Keratinocyte (primary cell): ENCODE measurements around the gene NET1. TPM values are rescaled to one million over a fixed set of nuclear protein-coding genes. Genes with fewer than 3 reads are reported as not detected.

Experiments
- DNase-seq: peaks from one replicate; pipeline ENCODE4 v3.0.0-alpha.2; 2011; ENCODE audit warnings: low read depth, missing footprints, low spot score
- FAIRE-seq: peaks from 2 replicates; lab custom pipeline; 2011; peaks lifted over from hg19 to GRCh38; lab: Jason Lieb, UNC
- H2AFZ ChIP-seq: 2 replicates; pipeline ENCODE4 v1.6.0; 2012; ENCODE audit warnings: low read length, control low read depth, inconsistent platforms; ENCODE audit not compliant: control insufficient read depth
- H3K27ac ChIP-seq: 2 replicates; pipeline ENCODE4 v1.5.1; 2011; ENCODE audit warnings: low read length; ENCODE audit not compliant: control insufficient read depth, insufficient read depth
- H3K27me3 ChIP-seq: 3 replicates; pipeline ENCODE4 v1.6.0; 2011; ENCODE audit warnings: low read length; ENCODE audit not compliant: control insufficient read depth, insufficient read depth; ENCODE audit errors: extremely low read depth
- H3K36me3 ChIP-seq, 2 experiments: 2 replicates in 1 of 2; 3 replicates in 1 of 2; pipeline ENCODE4 v1.5.1; 2011; ENCODE audit warnings: low read length in 2 of 2, mild to moderate bottlenecking in 1 of 2; ENCODE audit not compliant: control insufficient read depth in 2 of 2, insufficient read depth in 2 of 2; ENCODE audit errors: extremely low read depth in 1 of 2
- H3K4me1 ChIP-seq: 3 replicates; pipeline ENCODE4 v1.5.1; 2011; ENCODE audit warnings: low read length; ENCODE audit not compliant: control insufficient read depth, insufficient read depth; ENCODE audit errors: extremely low read depth
- H3K4me2 ChIP-seq: 3 replicates; pipeline ENCODE4 v1.6.0; 2011; ENCODE audit warnings: low read depth, low read length; ENCODE audit not compliant: control insufficient read depth, insufficient read depth; ENCODE audit errors: extremely low read depth
- H3K4me3 ChIP-seq, 3 experiments: fragments of 200-600 bp in 1 of 3; sonication (generic) in 1 of 3; 2 replicates in 2 of 3; 3 replicates in 1 of 3; pipeline ENCODE4 v1.5.1; 2011 to 2016; ENCODE audit warnings: low read length in 3 of 3, mild to moderate bottlenecking in 3 of 3, control low read depth in 2 of 3, inconsistent platforms in 1 of 3, low read depth in 1 of 3, mixed read lengths in 1 of 3, mixed run types in 1 of 3, moderate library complexity in 1 of 3; ENCODE audit not compliant: control insufficient read depth in 2 of 3, insufficient read depth in 2 of 3; ENCODE audit errors: extremely low read depth in 1 of 3
- H3K79me2 ChIP-seq: 2 replicates; pipeline ENCODE4 v1.6.0; 2012; ENCODE audit warnings: low read length; ENCODE audit not compliant: control insufficient read depth, insufficient read depth
- H3K9ac ChIP-seq: 3 replicates; pipeline ENCODE4 v1.6.0; 2011; ENCODE audit warnings: low read length; ENCODE audit not compliant: control insufficient read depth, insufficient read depth; ENCODE audit errors: extremely low read depth
- H3K9me1 ChIP-seq: 3 replicates; pipeline ENCODE4 v1.6.0; 2011; ENCODE audit warnings: low read length; ENCODE audit not compliant: control insufficient read depth, insufficient read depth; ENCODE audit errors: extremely low read depth
- H3K9me3 ChIP-seq: 2 replicates; pipeline ENCODE4 v1.5.1; 2012; ENCODE audit warnings: low read depth, low read length; ENCODE audit not compliant: control insufficient read depth
- H4K20me1 ChIP-seq: 3 replicates; pipeline ENCODE4 v1.6.0; 2011; ENCODE audit warnings: low read length; ENCODE audit not compliant: control insufficient read depth, insufficient read depth; ENCODE audit errors: extremely low read depth
- EZH2 ChIP-seq: IDR thresholded peaks from one replicate; pipeline ENCODE4 v1.6.1; 2012; ENCODE audit warnings: inconsistent platforms, mild to moderate bottlenecking, low read length, moderate library complexity
- dilution Hi-C: fragments of 300-500 bp; cut with MboI; formaldehyde crosslinking; loops from one replicate; pipeline ENCODE4 v1.7.0; 2020; ENCODE audit warnings: low sequenced_read_pairs; ENCODE audit not compliant: extremely low pct_ligation_motif_present
- polyA plus RNA-seq, 5 experiments: library from polyadenylated mRNA; depleted of rRNA in 3 of 5; stranded (reverse) in 3 of 5; stranded (forward) in 1 of 5; unstranded in 1 of 5; fragments of >200 nt; gene quantifications; 1 replicate in 1 of 5; 2 replicates in 3 of 5; 3 replicates in 1 of 5; pipeline versions ENCODE4 v1.2.1 to v1.2.3, GENCODE V29; 2011 to 2012; ENCODE audit warnings: missing spikeins in 2 of 5, low read depth in 1 of 5, low replicate concordance in 1 of 5
- TF ChIP-seq, protein P1 (sequence below), 3 experiments: IDR thresholded peaks in 1 of 3; conservative IDR thresholded peaks in 1 of 3; optimal IDR thresholded peaks in 1 of 3; 2 replicates in 2 of 3; 3 replicates in 1 of 3; pipeline versions ENCODE3 to v1.5.1; 2011; ENCODE audit warnings: low read length in 3 of 3, mild to moderate bottlenecking in 3 of 3, moderate library complexity in 2 of 3, control low read depth in 1 of 3, inconsistent platforms in 1 of 3; ENCODE audit not compliant: insufficient read depth in 2 of 3; ENCODE audit errors: extremely low read depth in 1 of 3

NET1 gene
- polyA plus RNA-seq, 1 donor (not counting 4 experiments of a cell fraction or from before 2014, with no cell fraction given) = 214 TPM

DNA sequence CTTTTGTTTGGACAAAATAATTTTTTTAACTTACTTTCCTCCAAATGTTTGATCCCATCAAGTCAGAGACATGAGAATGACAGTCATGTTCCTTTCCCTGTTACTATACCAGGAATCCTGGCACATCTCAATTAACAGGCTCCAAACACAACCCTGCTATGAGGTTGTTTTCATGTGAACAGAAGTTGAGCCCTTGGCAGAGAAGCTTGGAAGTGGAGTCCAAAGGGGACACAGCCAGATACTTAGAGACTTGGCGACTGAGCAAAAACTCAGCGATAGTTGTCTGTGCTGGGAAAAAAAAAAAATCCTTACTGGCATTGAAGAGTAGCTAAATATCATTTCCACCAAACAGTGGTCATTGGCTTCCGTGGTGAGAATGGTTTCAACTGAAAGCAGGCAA lies 20.6 kb upstream of the NET1 start:
- DNase-seq = no peak
- H3K4me2 ChIP-seq = no peak overlapping the region
- no peaks in the 10 kb centered on the region for H3K4me1 ChIP-seq
- no peak for TF ChIP-seq EZH2
- TF ChIP-seq, protein P1, sequence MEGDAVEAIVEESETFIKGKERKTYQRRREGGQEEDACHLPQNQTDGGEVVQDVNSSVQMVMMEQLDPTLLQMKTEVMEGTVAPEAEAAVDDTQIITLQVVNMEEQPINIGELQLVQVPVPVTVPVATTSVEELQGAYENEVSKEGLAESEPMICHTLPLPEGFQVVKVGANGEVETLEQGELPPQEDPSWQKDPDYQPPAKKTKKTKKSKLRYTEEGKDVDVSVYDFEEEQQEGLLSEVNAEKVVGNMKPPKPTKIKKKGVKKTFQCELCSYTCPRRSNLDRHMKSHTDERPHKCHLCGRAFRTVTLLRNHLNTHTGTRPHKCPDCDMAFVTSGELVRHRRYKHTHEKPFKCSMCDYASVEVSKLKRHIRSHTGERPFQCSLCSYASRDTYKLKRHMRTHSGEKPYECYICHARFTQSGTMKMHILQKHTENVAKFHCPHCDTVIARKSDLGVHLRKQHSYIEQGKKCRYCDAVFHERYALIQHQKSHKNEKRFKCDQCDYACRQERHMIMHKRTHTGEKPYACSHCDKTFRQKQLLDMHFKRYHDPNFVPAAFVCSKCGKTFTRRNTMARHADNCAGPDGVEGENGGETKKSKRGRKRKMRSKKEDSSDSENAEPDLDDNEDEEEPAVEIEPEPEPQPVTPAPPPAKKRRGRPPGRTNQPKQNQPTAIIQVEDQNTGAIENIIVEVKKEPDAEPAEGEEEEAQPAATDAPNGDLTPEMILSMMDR (optimal IDR thresholded peaks at IDR 0.05 in 1 of 3, IDR thresholded peaks at IDR 0.05 in 1 of 3, conservative IDR thresholded peaks at IDR 0.05 in 1 of 3; ENCODE audit: extremely low read depth in 1 of 3, insufficient read depth in 2 of 3, low read length in 3 of 3) = no peak
- no peaks in the 10 kb centered on the region for H3K79me2 ChIP-seq
- H3K36me3 ChIP-seq = no peaks in the 10 kb centered on the region
- H3K9me3 ChIP-seq = no peaks in the 10 kb centered on the region
- H3K9ac ChIP-seq = no peak overlapping the region
- no peak overlapping the region for H3K4me3 ChIP-seq
- no peak overlapping the region for H2AFZ ChIP-seq
- H3K9me1 ChIP-seq = no peaks in the 10 kb centered on the region
- dilution Hi-C loops = no loop called here
- no peaks in the 10 kb centered on the region for H3K27me3 ChIP-seq
- H3K27ac ChIP-seq = no peak overlapping the region
- no peaks in the 10 kb centered on the region for H4K20me1 ChIP-seq
- FAIRE-seq = no peak

DNA sequence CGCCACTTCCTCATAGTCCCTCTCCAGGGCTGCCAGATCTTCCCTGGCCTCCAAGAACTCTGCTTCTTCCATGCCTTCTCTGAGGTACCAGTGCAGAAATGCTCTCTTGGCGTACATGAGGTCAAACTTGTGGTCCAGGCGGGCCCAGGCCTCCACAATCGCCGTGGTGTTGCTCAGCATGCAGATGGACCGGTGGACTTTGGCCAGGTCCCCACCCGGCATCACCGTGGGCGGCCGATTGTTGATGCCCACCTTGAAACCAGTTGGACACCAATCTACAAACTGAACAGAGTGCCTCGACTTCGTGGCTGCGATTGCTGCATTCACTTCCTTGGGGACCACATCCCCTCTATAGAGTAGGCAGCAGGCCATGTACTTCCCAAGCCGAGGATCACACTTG lies 18.8 kb upstream of the NET1 start:
- dilution Hi-C loops = no loop called here
- no peaks in the 10 kb centered on the region for H3K9me3 ChIP-seq

More for the DNA sequence above, 18.8 kb upstream of the NET1 start:
- H3K9ac ChIP-seq = no peak overlapping the region
- H3K36me3 ChIP-seq = no peaks in the 10 kb centered on the region
- H3K27me3 ChIP-seq = no peaks in the 10 kb centered on the region
- no peaks in the 10 kb centered on the region for H3K9me1 ChIP-seq
- H3K4me3 ChIP-seq = no peak overlapping the region
- H4K20me1 ChIP-seq = no peaks in the 10 kb centered on the region
- no peaks in the 10 kb centered on the region for H3K79me2 ChIP-seq
- DNase-seq (no peak), FAIRE-seq (no peak)
- no peak overlapping the region for H3K4me2 ChIP-seq
- H2AFZ ChIP-seq = no peak overlapping the region
- no peak overlapping the region for H3K27ac ChIP-seq
- no peaks in the 10 kb centered on the region for H3K4me1 ChIP-seq
- TF ChIP-seq, protein P1 (optimal IDR thresholded peaks at IDR 0.05 in 1 of 3, IDR thresholded peaks at IDR 0.05 in 1 of 3, conservative IDR thresholded peaks at IDR 0.05 in 1 of 3; ENCODE audit: extremely low read depth in 1 of 3, insufficient read depth in 2 of 3, low read length in 3 of 3) = no peak
- TF ChIP-seq EZH2 = no peak
